HG03460 (cell line): ENCODE data around the gene SLC38A8.

Source experiments
- ATAC-seq: cut with Tn5 transposase; IDR thresholded peaks from one replicate; pipeline ENCODE4 v1.9.1; 2021; ENCODE audit not compliant: unreplicated experiment

SLC38A8 gene

DNA sequence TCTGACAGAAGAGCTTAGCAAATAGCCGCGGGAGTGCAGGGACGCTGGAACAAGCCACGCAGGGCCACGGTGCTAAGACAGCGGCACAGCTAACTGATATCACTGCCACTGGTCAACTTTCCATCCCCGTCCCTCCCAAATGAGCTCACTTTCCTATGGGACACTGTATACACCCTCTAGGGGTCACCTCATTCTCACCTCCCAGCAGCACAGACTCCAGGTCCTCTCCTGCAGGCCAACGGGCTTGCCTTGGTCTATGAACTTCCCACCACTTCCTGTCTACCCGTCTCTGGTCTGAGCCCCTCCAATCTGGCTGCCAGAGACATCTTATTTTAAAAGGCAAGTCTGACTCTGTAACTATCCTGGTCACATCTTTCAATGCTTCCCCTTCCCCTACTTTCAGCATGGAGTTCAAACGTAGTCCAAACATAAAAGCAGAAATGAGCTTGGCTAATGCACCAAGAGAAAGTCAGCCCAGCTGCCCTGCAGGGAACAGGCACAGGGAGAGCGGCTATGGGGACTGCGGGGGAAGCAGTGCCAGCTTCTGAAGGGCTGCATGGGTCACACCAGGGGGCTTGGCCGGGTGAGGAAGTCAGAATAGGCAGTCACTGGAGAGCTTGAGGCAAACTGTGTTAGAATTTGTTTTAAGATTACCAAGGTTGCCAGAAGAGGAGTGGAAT, 26.3 kb upstream of the SLC38A8 start:
- ATAC-seq: no peak

DNA sequence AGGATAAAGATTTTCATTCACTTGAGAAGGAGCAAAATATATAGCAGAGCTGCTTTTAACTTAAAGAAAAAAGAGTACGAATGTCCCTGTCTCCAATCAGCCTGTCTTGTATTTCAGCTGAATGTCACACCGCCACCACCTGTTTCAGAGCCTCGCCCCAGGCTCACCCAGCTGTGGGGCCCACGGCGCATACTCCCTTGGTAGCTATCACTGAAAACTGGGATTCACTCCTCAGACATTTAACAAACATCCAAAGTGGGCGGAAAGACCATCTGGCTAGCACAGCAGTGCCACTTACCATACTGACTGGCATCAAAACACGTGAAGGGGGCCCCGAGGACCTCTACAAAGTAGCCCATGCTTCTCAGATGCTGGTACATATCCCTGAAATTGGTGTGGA, 25.4 kb upstream of the SLC38A8 start:
- no peak for ATAC-seq

- no peak for ATAC-seq
Observed at GRCh38 chr16:84067640-84068039, 25.0 kb upstream of the SLC38A8 start.

DNA sequence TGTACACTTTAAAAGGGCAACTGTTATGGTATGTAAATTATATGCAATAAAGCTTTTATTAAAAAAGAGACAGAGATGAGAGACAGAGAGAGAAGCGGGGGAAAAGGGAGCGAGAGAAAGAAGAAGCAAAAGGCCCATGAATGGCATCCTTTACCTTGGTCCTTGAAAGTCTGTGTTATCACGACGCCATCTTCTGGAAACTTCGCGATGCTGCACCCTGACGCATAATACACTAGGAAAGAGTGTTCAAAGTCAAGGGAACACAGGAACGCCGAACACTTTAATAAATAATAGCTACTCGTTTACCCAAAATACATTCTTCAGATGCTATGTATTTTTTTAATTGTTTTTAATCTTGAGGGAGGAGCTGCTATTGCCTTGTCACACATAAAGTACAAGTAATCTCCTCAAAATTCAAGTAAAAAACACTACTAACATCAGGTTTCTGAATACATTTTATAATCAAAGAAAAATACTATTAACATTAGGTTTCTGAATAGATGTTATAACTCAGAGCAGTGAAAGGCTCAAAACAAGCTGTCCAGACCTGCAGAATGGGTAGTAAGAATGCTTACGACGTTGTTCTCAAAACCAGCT, 23.0 kb upstream of the SLC38A8 start:
- no peak for ATAC-seq

GRCh38 chr16:84063980-84064379, 21.4 kb upstream of the SLC38A8 start:
- ATAC-seq: no peak

- no peak for ATAC-seq
Observed at GRCh38 chr16:84062734-84063640, 20.4 kb upstream of the SLC38A8 start.

- ATAC-seq: no peak
Observed at GRCh38 chr16:84061236-84061819, 18.7 kb upstream of the SLC38A8 start.

DNA sequence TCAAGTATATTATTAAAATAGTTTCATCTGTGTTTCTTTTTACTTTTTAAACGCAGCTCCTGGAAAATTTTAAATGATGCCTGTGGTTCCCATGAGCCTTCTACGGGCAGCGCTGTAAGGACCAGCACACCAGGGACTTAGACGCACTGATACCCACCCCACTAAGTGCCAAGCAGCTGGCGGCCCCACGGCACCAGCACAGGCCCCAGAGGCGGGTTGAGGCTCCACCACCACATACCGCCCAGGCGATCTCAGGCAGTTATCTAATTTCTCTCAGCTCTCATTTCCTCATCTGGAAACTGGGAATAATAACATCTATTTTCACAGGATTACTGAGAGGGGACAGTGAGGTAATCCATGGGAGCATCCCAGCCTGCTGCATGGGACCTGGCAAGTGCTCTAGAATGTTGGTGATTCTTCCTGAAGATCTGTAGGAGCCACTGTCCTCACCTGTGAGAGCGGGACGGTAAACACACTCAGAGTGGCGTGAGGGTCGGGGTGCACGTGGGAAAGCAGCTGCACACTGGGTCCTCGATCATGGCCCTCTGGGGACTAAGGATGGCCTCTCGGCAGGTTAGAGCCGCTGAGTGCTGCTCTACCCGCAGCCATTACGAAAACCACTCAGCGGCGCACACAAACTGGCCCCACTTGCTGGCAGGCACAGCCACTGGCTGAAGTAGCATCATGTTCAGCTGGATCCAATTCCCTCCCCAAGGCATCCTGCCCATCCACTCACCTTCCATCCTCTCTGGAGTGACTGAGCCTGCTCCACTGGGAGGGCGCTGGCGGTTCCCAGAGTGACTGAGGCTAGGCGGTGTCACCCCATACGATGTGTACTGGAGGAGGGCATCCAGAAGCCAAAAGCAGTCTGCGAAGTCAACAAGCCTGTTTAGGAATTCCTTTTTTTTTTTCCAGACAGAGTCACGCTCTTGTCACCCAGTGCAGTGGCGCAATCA, 17.6 kb upstream of the SLC38A8 start:
- no peak for ATAC-seq

DNA sequence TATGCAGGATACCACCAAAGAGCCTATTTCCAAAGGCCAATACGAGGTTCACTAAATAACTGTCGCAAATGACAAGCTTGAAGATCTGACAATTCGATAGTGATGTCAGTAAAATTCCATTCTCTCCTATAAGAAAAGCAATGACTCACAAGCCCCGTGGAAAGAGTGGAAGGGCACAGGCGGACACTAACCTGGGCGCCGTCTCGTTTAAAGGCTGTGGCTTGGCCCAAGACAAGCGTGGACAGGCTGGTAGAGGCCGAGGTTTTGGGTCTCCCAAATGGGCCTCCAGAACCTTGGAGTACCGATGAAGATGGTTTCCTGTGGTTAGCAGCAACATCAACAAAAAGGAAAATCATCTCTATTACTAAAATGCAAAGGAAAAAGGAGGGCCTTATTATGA, 16.5 kb upstream of the SLC38A8 start:
- no peak for ATAC-seq

DNA sequence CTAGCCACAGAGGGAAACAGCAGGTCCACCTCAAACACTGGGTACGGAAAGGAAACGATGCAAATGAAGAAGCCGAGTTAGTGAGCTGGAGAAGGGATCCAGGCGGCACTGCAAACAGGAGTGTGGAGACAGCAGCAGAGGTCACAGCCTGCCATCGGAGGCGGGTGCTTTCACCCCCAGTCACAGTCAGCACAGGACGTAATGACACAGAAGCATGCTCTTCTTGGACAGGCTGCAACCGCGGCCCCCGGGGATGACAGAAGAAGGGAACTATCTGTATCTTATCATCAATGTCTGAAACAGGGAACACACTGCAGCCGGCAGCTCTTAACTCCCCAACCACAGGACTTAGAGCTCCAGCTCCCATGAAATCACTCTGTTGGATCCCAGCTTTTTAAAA, 16.1 kb upstream of the SLC38A8 start:
- no peak for ATAC-seq

GRCh38 chr16:84058211-84058610, 15.6 kb upstream of the SLC38A8 start:
- ATAC-seq: no peak

GRCh38 chr16:84056933-84057332, 14.3 kb upstream of the SLC38A8 start:
- no peak for ATAC-seq

DNA sequence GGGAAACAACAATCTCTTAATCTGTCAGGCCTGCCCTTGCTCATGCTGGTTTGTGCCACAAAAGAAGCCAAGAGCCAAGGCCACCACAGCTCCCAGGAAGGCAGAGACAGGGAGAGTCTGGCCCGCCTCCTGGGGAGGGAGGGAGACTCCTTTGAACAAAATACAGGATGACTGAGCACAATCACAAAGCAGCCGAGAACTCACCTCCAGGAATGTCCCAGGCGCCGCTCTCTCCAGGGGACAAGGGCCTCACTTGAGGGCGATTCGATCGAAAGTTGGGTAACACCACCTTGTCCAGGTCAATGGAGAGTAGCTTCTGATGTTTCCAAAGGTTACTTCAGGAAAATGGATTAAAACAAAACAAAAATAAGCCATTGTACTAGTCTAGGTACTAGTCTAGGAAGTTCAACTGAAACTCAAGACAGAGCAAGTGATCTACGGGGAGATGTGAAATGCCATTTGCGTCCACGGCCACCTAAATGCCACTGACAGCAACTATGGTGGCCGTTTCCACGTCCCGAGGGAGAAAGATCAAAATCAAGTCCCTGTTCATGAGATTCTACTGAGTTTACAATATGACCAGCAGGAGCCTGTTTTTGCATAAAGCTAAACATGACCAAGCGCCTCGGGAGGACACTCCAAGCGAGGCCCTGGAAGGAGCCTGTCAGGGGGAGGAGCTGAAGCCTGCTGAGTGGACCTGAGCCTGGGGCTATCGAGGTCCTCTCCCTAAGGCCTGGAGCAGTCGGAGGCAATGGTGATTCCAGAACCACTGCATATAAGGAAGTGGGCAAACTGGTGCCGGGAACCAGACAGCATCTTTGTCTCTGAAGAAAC, 13.4 kb upstream of the SLC38A8 start:
- ATAC-seq: no peak

GRCh38 chr16:84055366-84055765, 12.8 kb upstream of the SLC38A8 start:
- no peak for ATAC-seq

GRCh38 chr16:84054916-84055315, 12.3 kb upstream of the SLC38A8 start:
- no peak for ATAC-seq

- ATAC-seq: no peak
Observed at GRCh38 chr16:84054271-84054670, 11.7 kb upstream of the SLC38A8 start.

DNA sequence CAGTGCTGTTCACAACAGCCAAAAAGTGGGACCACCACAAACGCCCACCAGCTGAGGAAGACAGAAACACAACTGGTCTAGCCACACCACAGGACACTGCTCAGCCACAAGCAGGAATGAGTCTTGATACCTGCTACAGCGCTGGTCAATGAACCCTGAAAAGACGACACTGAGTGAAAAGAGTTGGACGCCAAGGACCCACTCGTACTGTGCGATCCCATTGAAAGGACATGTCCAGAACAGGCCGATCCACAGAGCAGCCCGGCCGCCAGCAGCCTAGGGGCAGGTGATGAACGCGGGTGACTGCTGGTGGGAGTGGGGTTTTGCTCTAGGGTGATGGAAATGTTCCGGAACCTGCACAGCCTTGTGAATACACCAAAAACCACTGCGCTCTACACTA, 10.6 kb upstream of the SLC38A8 start:
- no peak for ATAC-seq

DNA sequence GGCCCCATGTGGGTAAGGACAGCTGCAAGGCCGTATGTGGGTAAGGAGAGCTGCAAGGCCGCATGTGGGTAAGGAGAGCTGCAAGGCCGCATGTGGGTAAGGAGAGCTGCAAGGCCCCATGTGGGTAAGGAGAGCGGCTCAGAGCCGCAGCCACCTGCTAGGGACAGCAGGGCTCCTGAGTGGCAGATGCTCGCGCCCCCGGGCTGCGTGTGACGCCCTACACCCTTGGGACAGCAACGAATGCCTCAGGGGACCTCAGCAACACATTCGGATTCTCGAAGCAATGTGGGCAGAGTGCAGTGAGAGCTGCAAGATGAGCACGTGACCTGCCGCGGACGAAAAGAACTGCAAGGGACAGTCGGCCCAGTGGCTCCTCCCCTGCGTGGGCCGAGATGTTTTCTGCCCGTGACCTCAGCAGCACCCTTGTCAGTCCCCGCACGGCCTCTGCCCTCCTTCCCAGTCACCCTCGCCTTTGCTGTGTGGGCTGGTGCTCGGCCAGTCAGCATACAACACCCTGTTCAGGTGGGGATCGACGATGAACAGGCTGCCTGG, 9.6 kb upstream of the SLC38A8 start:
- no peak for ATAC-seq

- ATAC-seq: no peak
Observed at GRCh38 chr16:84050316-84050715, 7.7 kb upstream of the SLC38A8 start.
